NCI-H1417 treated with DMSO at 0.1 percent for 48 hours (cell line): ENCODE results near the gene METTL25B.

ENCODE experiments used
- DNase-seq: peaks from one replicate; lab custom pipeline; 2025; lab: John Stamatoyannopoulos, UW

METTL25B gene

GRCh38 chr1:156700736-156701531 is 27.3 kb upstream of the METTL25B start:
- DNase-seq = no peak

- no peak for DNase-seq
Observed at GRCh38 chr1:156703336-156703735, 24.9 kb upstream of the METTL25B start.

GRCh38 chr1:156703741-156704140 is 24.5 kb upstream of the METTL25B start:
- DNase-seq = no peak

GRCh38 chr1:156704166-156704711 is 24.0 kb upstream of the METTL25B start:
- no peak for DNase-seq

- no peak for DNase-seq
Observed at GRCh38 chr1:156704930-156705320, 23.3 kb upstream of the METTL25B start.

GRCh38 chr1:156705321-156705917 is 22.9 kb upstream of the METTL25B start, which contains the start of gene CRABP2:
Gene CRABP2, minus strand, starts transcription at chr1:156705583. Its CDS starts 137 bp downstream, at chr1:156705446.
- no peak for DNase-seq

GRCh38 chr1:156705918-156706656 is 22.2 kb upstream of the METTL25B start:
- DNase-seq = no peak

- no peak for DNase-seq
Observed at GRCh38 chr1:156706657-156707416, 21.4 kb upstream of the METTL25B start.

GRCh38 chr1:156707417-156708217 is 20.7 kb upstream of the METTL25B start:
- DNase-seq = no peak

- DNase-seq = no peak
Observed at GRCh38 chr1:156708218-156708661, 20.0 kb upstream of the METTL25B start.

GRCh38 chr1:156709031-156709430 is 19.2 kb upstream of the METTL25B start:
- no peak for DNase-seq

GRCh38 chr1:156709757-156710489 is 18.3 kb upstream of the METTL25B start:
- DNase-seq = no peak

GRCh38 chr1:156711011-156711817 is 17.1 kb upstream of the METTL25B start:
- no peak for DNase-seq

- DNase-seq = no peak
Observed at GRCh38 chr1:156712626-156713025, 15.6 kb upstream of the METTL25B start.

GRCh38 chr1:156714830-156715229 is 13.4 kb upstream of the METTL25B start:
- DNase-seq = no peak

GRCh38 chr1:156717351-156717750 is 10.9 kb upstream of the METTL25B start:
- DNase-seq = no peak

- DNase-seq = no peak
Observed at GRCh38 chr1:156721131-156721530, 7.1 kb upstream of the METTL25B start.

GRCh38 chr1:156721535-156721934 is 6.7 kb upstream of the METTL25B start:
- DNase-seq = no peak

GRCh38 chr1:156725683-156726280 is 2.5 kb upstream of the METTL25B start:
- DNase-seq = no peak
